Measurements from ENCODE around the gene F8A3.
A peak's percentile ranks its signal among the peaks of the same experiment; 100 is the strongest.
"Not testable (repeated sequence)": the region's sequence is repeated elsewhere in the genome, so short reads cannot be mapped to it uniquely, and the experiment has no call there.

F8A3 gene

DNA sequence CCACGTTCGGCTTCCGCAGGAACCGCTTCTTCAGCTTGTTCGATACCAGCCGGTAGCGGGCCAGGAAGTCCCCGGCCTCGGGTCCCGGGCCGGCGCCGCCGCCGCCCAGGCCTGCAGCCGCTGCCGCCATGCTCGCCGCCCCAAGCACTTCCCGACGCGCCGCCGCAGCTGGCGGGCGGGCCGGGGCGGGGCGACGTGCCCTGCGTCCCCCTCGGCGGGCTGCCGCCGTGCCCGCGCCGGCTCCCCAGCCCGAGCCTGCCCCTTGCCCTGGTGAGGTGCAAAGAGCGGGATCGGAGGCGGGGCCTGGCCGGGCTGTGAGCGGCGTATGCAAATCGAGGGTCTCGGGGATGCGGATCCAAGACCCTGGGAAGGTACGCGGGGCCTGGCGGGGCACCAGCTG, at the start of gene F8A3:
Gene F8A3, minus strand, starts transcription at position 150 of the 400 bp plus-strand sequence. Its CDS starts 20 bp downstream, at position 130.
- not testable (repeated sequence) for FAIRE-seq; DNase-seq (ENCODE audit: extremely low spot score, insufficient read length, low read depth)

DNA sequence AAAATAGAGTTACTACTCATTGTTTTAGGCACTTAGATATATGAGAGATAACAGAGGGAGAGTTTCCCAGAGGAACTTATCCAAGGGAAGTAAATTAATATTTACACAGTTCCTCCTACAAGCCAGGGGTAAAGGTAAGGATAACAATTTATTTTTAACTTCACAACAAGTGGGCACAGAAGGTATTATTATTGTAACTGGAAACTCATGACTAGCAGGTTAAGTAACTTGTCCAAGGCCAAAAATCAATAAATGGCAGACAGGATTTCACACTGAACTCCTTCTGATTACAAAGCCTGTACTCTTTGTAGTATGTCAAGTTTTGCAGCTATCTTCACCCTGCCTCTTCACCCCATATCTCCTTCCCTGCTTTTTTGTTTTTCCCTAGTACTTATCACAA, 46.9 kb upstream of the F8A3 start:
- DNase-seq (ENCODE audit: extremely low spot score, insufficient read length, low read depth) (no peak), FAIRE-seq (no peak)

DNA sequence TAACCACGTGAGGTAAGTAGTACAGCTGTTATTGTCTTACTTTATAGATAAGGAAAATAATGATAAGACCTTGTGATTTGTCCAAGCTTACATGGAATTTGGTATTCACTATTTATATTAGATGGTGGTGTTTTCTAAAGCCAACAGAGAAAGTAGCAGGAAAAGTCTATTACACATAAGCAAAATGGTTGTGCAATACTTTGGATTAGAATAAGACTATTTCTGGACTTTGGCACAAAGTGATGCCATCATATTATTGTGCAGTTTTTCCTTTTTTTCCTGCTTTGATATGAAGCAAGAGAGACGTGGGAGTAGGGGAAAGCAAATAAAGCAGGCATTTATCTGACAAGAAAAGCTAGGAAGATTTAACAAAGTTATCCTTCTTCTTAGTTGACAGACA, 36.7 kb upstream of the F8A3 start:
- not testable (repeated sequence) for DNase-seq (ENCODE audit: extremely low spot score, insufficient read length, low read depth); FAIRE-seq

DNA sequence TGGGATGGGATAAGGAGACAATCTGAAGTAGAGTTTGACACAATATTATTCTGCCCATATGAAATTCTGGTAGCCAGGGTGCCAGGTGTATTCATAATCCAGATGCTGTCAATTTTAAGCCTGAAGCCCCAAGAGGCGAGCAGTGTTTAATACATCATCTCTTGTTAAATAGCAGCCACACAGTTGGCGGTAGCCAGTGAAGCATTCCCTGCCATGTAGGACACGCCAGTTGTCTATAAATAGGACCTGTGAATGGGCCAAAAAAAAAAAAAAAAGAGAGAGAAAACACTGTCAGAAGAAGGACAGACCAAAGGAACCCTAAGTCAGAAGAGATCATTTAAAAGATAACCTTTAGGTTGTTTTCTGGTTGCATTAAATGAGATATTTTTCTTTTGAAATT, 33.0 kb upstream of the F8A3 start:
- not testable (repeated sequence) for DNase-seq (ENCODE audit: extremely low spot score, insufficient read length, low read depth); FAIRE-seq

DNA sequence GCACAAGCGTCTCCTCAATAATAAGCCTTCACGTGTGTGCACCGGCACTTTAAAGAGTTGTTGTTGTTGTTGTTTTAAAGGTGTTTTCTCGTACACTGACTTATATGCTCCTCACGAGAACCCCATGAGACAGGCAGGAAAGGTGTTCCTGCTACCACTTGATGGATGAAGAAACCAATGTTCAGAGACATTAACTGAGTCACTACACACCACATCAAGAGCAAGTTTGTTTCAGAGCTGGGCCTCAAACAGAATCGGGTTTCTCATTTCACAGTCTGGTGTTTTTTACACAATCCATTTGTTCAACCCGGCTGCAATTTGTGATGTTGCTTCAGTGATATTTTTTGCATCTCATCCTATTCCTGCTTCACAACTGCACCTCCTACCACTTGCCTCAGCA, 18.7 kb upstream of the F8A3 start:
- not testable (repeated sequence) for FAIRE-seq; DNase-seq (ENCODE audit: extremely low spot score, insufficient read length, low read depth)

DNA sequence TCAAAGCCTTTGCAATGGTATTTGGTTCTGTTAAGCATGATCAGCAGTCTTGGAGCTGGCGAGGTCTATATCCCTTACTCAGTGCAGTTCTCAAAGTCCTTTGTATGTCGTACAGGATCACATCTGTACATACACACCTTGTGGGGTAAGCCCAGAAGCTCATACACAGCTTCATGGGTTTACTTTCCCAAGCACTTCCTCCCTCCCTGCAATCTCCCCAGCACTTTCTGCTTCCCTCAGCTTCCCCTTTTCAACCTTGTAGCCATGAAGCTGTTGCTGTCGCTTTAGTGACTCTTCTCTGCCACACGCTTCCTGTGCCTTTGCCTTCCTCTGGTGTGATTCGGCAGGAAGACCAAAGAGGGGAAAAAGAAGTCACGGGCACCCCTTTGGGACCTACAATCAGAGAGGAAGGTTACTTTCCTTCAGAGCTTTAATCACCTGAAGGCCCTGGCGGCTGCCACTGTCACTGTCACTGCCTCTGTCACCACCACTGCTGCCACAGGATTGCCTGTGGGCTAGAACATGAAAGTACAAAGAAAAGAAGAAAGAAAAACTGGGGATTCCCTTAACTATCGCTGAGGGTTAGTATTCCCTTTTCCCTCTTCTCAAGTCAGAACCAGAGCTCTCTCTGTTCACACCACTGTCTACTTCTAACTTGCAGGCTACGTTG, 8.0 kb upstream of the F8A3 start:
- DNase-seq (ENCODE audit: extremely low spot score, insufficient read length, low read depth), result not testable (repeated sequence)
- peak; percentile 63 for FAIRE-seq

DNA sequence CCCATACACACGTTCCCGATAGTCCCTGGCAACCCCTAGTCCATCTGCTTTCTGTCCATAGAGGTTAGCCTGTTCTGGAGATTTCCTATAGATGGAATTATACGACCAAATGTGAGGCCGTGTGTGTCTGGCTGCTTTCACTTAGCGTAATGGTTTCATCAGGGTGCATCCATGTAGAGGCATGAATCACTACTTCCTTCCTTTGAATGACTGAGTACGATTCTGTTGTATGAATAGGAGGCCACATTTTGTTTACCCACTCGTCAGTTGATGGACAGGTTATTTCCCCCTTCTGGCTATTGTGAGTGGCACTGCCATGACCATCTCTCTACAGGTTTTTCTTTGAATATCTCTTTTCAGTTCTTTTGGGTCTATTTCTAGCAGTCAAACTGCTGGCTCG, 2.1 kb upstream of the F8A3 start:
- not testable (repeated sequence) for DNase-seq (ENCODE audit: extremely low spot score, insufficient read length, low read depth); FAIRE-seq

DNA sequence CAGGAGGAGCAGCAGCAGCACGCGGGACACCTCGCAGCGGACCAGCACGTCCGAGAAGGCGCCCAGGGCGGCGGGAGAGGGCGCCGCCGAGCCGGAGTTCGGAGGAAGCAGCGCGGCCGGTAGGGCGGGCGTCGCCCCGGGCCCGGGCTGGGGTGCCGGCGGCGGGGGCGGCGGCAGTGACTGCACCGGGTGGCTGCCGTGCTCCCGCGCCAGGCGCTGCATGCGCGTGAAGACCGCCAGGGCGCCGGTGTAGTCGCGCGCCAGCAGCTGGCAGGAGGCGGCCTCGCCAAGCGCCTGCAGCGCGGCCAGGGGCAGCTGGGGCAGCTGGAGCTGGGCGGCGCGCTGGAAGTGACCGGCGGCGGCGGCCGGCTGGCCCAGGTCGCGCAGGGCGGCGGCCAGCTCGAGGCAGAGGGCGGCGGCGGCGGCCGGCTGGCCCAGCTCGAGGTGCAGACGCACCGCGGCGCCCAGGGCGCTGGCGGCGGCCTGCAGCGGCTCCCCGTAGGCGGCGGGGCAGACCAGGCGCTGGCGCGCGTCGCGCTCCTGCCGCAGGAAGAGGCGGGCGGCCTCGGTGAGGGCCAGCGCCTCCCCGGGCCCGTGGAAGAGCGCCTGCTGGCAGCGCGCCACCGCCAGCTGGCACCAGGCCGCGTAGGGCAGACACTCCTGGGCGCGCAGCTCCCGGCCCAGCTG, 516 bp downstream of the F8A3 start:
- DNase-seq (ENCODE audit: extremely low spot score, insufficient read length, low read depth); FAIRE-seq: not testable (repeated sequence)

DNA sequence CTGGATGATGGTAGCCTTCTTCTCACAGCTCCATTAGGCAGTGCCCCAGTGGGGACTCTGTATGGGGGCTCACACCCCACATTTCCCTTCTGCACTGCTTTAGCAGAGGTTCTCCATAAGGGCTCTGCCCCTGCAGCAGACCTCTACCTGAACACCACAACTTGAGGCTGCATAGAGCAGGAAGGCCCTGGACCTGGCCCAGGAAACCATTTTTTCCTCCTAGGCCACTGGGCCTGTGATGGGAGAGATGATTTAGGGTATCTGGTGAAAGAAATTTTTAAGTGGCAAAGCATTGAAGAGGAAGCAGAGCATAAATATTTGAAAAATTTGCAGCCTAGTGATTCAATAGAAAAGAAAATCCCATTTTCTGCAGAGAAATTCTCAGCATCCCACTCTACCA, 17.3 kb downstream of the F8A3 start:
- FAIRE-seq, result no peak

DNA sequence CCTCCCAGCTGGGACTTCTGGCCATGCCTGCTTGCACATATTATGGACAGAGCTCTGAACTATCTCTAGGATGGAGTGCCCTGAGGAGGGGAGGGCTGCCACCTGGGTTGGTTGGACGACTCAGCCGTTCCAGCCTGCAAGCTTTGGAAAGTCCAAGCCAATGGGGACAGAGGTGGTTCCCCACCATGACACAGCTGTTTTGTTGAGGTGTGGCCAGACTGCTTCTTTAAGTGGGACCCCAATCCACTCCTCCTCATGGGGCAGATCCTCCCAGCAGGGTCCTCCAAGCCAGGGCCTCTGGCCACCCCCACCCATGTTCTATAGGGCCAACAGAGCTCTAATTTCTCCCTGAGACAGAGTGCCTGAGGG, 22.7 kb downstream of the F8A3 start:
- DNase-seq (ENCODE audit: extremely low spot score, insufficient read length, low read depth) (no peak), FAIRE-seq (no peak)

More for the DNA sequence above, 17.3 kb downstream of the F8A3 start:
- DNase-seq (ENCODE audit: extremely low spot score, insufficient read length, low read depth), result no peak

DNA sequence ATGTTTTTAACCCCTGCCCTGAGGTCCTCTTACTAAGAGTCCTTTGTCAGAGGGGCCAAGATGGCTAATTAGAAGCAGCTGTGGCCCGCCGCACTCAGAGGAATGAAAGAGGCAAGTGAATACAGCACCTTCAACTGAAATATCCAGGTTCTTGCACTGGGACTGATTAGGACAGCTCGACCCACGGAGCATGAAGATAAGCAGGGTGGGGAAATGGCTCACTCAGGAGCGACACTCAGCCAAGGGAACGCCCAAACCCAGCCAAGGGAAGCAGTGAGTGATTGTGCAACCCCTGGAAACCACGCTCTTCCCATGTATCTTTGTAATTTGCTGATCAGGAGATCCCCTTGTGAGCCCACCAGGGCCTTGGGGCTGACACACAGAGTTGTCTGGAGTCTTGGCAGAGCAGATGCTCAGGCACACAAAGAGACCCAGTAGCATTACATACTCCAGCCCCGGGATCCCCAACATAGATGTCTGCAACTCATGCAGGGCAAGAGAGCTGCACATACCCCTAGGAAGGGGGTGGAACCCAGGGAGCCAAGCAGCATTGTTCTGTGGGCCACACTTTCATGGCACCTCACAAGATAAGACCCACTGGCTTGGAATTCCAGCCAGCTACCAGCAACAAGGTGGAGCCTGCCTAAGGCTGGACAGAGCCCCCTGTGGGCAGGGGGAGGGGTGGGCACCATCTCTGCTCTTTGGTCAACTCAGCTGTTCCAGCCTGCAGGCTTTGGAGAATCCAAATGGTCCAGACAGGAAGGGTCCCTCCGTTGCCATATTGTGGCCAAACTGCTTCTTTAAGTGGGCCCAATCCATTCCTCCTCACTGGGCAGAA, 23.3 kb downstream of the F8A3 start:
- no peak for FAIRE-seq
- no peak for DNase-seq (ENCODE audit: extremely low spot score, insufficient read length, low read depth)

DNA sequence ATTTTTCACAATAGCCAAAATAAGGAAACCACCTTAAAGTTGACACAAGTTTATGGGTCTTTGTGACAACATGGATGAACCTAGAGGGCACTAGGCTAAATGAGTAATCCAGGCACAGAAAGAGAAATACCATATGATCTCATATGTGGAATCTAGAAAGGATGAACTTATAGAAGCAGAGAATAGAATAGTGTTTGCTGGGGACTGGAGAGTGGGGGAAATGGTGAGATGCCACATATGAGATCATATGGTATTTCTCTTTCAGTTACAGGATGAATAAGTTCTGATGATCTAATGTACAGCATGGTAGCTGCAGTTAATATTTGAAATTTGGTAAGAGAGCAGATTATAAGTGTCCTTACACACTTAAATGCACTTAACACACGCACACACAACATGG, 40.7 kb downstream of the F8A3 start:
- FAIRE-seq, result no peak
- DNase-seq (ENCODE audit: extremely low spot score, insufficient read length, low read depth), result no peak
